HG03103 (cell line): ENCODE data around the gene DDHD1.
"Not testable (repeated sequence)": the region's sequence is repeated elsewhere in the genome, so short reads cannot be mapped to it uniquely, and the experiment has no call there.

ENCODE experiments used
- ATAC-seq: cut with Tn5 transposase; IDR thresholded peaks from one replicate; pipeline ENCODE4 v1.9.1; 2021; ENCODE audit warnings: low read depth; ENCODE audit not compliant: unreplicated experiment

DDHD1 gene

DNA sequence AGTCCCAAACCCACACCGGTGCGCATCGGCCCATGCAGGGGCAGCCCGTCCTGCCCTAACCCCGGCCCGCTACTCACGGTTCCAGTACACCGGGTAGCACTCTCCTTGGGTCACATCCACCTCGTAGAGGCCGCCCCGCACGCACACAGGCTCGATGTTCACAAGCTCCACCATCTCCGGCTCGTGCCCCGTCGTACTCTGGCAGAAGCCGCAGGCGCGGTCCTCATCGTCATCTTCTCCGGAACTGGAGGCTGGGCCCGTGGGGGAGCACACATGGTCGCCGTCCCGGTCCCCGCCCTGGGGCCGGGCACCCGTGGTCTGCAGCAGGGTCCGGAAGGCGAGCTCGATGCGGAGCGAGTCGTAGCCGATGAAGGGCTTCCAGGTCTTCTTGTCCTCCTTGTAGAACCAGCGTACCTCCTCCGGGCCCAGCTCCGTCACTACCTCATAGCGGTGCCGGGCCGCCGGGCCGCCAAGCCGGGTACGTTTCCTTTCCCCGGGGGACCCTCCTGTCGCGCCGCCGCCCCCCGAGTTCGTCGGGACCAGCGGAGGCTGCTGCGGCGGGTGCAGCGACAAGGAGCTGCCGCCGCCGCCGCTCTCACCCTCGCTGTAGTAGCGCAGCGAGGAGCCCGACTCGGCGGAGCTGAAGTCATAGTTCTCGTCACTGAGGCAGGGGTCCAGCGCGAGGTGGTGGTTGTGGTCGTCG is 788 bp downstream of the DDHD1 start:
- ATAC-seq: peak; percentile 14

- ATAC-seq: no peak
Measured at GRCh38 chr14:53151523-53152183, 1.5 kb downstream of the DDHD1 start.

DNA sequence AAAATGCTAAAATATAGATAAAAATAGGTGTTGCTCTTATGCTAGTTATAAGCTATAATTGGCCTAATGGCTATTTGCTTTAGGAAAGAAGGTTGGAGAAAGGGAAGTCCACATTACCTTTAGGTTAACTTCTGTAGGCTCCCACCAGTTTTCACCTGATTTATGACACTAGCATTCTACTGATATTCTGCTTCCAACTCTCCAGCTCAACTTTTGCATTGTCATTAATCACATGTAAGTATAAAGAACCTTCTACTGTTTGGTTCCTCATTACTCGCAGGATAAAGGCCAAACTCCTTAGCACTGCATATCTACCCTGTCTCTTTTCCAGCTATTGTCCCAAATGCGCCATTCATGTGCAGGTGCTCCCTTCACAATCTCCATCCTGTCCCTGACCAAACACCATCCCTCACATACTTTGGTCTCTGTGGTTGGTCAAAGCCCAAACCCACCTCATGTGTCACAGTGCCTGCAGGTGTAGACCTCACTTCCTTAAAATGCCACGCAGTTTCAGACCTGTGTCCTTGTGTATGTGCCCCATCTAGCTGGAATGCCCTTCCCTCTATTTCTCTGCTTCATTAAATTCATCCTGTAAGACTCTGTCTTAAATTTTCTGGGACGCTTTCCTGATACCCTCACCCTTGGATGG is 3.3 kb downstream of the DDHD1 start:
- no peak for ATAC-seq

- ATAC-seq: no peak
Measured at GRCh38 chr14:53148671-53149070, 4.5 kb downstream of the DDHD1 start.

DNA sequence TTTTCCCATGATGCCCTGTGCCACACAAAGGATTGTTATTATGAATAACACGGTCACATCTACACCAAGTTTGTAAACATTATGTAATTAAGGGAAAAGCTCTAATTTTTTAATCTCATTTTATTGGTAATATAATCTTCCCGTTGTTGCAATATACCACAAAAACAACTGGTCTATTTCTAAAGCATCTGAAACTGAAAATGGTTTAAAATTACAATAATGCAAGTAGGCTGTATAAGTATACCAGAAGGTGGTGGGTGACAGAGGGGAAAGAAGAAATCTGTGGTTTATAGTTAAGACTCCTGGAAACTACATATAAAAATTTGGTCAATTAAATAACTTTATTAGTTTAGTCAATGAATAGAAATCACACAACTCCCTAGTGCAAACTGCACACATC is 5.2 kb downstream of the DDHD1 start:
- ATAC-seq: no peak

GRCh38 chr14:53147208-53147607 is 5.9 kb downstream of the DDHD1 start:
- no peak for ATAC-seq

- ATAC-seq: no peak
Measured at GRCh38 chr14:53146739-53147138, 6.4 kb downstream of the DDHD1 start.

GRCh38 chr14:53144244-53144643 is 8.9 kb downstream of the DDHD1 start:
- peak; percentile 73 for ATAC-seq

DNA sequence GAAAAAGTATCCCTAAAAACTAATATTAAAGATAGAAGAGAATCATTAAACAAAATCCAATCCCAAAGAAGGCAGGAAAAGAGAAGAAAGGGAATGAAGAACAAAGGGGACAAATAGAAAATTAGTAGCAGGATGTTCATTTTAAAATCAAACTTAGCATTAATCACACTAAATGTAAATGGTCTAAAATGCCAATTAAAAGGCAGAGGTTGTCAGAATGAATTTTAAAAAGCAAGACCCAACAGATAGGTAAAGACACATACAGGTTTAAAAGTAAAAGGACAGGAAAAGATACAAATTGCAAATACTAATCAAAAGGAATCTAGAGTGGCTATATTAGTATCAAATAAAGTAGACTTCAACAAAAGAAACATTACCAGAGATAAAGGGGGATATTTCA is 12.5 kb downstream of the DDHD1 start:
- ATAC-seq: no peak

GRCh38 chr14:53137568-53138203 is 15.4 kb downstream of the DDHD1 start:
- ATAC-seq: no peak

DNA sequence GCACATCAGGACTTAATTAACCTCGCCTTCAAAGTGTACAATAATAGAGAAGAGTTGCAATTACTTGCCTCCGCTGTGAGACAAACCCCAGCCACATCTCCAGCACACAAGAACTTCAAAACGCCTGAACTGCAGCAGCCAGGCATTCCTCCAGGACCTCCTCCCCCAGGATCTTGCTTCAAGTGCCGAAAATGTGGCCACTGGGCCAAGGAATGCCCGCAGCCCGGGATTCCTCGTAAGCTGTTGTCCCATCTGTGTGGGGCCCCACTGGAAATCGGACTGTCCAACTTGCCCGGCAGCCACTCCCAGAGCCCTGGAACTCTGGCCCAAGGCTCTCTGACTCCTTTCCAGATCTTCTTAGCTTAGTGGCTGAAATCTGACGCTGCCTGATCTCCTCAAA is 22.6 kb downstream of the DDHD1 start:
- ATAC-seq: not testable (repeated sequence)

DNA sequence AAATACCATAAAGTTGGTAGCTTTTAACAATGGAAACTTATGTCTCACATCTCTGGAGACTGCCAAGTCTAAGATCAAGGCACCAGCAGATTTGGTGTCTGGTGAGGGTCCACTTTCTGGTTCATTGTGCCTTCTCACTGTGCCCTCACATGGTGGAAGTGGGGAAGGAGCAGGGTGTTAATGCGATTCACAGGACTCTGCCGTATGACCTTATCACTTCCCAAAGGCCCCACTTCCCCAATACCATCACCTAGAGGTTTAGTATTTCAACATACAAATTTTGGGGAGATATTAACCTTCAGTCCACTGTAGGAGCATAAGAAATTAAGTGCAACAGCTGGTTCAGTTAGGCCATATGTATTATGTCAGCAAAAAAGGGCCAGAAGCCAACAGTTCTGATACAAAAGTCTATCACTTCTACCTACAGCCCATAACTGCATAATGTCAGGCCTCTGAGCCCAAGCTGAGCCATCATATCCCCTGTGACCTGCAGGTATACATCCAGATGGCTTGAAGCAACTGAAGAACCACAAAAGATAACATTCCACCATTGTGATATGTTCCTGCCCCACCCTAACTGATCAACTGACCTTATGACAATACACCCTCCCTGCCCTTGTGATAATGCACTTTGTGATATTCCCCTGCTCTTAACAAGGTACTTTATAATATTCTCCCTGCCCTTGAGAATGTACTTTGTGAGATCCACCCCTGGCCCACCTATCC is 24.7 kb downstream of the DDHD1 start:
- no peak for ATAC-seq

DNA sequence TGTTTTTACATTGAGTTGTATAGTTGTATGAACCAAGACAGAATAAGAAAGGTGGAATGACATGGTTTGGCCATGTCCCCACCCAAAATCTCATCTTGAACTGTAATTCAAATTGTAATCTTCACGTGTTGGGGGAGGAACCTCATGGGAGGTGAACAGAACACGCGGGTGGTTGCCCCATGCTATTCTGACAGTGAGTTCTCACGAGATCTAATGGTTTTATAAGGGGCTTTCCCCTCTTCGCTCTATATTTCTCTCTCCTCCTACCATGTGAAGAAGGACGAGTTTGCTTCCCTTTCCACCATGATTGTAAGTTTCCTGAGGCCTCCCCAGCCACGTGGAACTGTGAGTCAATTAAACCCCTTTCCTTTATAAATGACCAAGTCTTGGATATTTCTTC is 25.3 kb downstream of the DDHD1 start:
- ATAC-seq: no peak

DNA sequence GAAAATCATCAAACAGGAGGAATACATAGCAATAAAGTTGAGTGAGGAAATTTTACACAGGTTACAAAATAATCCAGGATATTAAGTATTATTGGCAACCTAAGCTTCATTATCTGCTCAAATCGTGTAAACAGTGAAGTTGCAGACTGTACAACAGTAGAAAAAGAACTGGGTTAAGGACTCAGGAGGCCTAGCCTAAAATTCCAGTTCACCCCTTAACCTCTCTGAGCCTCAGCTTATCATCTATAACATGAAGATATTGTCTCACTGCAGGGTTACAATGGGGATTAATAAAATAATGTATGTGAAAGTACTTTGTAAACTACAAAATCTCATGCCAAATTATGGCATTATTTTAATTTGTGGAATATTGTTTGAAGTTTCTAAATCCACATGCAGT is 26.0 kb downstream of the DDHD1 start:
- no peak for ATAC-seq

DNA sequence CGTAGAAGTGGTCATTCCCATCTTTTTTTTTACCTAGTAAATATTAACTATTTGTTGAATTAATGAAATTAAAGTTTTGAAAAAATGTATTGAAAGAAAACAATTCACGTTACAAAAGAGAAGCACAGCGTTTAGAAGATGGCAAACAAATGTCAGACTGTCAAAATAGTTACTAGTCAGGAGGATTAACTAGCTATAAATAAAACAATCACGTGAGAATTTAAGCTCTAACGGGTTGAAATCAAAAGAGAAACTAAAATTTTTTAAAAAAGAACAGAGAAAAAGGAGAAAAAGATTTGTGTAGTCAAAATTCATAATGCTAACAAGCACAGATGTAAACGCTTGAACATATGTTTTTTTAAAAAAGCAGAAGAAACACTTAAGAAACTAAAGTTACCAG is 26.4 kb downstream of the DDHD1 start:
- no peak for ATAC-seq

- no peak for ATAC-seq
Measured at GRCh38 chr14:53124786-53125185, 28.3 kb downstream of the DDHD1 start.

GRCh38 chr14:53121419-53121818 is 31.7 kb downstream of the DDHD1 start:
- not testable (repeated sequence) for ATAC-seq

- ATAC-seq: not testable (repeated sequence)
Measured at GRCh38 chr14:53117479-53117878, 35.6 kb downstream of the DDHD1 start.

- ATAC-seq: no peak
Measured at GRCh38 chr14:53113989-53114388, 39.1 kb downstream of the DDHD1 start.

- no peak for ATAC-seq
Measured at GRCh38 chr14:53110096-53110495, 43.0 kb downstream of the DDHD1 start.
